GM10266 (cell line): Measurements from ENCODE around the gene DNAH7.
"Not testable (repeated sequence)": the region's sequence is repeated elsewhere in the genome, so short reads cannot be mapped to it uniquely, and the experiment has no call there.

Experiments
- DNase-seq: peaks from one replicate; pipeline ENCODE4 v3.0.0; 2012; ENCODE audit errors: extremely low spot score
- CTCF ChIP-seq: IDR thresholded peaks from 2 replicates; pipeline ENCODE4 v1.5.1; 2012; ENCODE audit warnings: mild to moderate bottlenecking, low read depth; ENCODE audit not compliant: control insufficient read depth, insufficient read depth; ENCODE audit errors: missing control alignments

Gene DNAH7

DNA sequence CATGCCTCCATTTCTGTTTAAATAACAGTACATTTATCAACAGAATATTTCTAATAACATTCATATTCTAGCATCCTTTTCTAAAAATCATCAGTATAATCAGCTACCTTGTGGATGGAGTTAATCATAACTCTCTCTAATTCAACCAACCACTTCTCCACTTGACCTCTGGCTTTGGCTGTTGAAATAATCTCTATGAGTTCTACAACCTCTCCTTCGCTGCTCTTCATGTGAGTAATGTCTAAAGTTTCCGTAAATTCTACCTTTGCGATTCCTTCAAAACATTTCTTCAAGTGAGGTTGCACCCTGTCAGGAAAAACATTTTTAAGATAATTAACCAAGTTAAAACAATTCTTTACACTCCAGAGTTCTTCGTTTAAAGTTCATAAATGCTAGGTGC is 134.2 kb downstream of the DNAH7 start:
- DNase-seq = no peak
- TF ChIP-seq CTCF = no peak

GRCh38 chr2:195929531-195929930 is 139.1 kb downstream of the DNAH7 start:
- no peak for TF ChIP-seq CTCF
- no peak for DNase-seq

GRCh38 chr2:195925120-195925519 is 143.5 kb downstream of the DNAH7 start:
- no peak for TF ChIP-seq CTCF
- no peak for DNase-seq

GRCh38 chr2:195923889-195924288 is 144.7 kb downstream of the DNAH7 start:
- no peak for DNase-seq
- no peak for TF ChIP-seq CTCF

GRCh38 chr2:195917021-195917600 is 151.5 kb downstream of the DNAH7 start:
- DNase-seq = not testable (repeated sequence)

DNA sequence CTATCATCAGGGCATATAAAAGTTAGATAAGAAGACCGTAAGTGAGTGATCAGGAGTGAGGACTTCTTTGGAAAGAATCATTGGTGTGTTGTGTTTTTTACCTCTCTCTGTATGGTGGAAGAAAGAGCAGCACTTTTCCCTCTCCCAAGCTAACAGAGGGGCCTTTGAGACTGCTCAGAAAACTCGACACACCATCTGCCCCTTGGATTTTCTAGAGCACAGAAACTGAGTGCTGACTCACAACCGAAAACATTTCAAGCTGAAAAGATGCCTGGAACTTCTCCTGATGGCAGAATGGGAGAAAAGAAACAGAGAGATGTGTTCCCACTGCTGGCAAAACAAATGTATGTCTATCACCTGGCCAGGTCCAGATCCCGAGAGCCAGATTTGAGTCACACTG is 156.6 kb downstream of the DNAH7 start:
- DNase-seq = no peak
- no peak for TF ChIP-seq CTCF

GRCh38 chr2:195910570-195910969 is 158.1 kb downstream of the DNAH7 start:
- TF ChIP-seq CTCF = no peak
- no peak for DNase-seq

DNA sequence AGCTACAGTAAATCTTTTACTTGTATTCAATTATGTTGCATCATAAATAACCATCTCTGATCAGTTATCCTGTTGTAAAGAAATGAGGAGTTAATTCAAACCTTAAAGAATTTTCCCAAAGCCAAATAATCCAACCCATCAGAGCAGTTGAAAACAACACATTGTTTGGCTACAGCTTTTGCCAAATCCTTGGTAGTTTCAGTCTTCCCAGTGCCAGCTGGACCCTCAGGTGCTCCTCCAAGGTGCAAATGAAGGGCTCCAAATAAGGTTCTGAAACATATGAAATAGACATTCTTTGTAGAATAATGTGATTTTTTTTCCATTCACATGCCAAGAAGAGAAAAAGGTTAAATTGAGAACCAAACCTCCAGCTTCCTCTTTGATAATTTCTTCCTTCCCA is 158.7 kb downstream of the DNAH7 start:
- TF ChIP-seq CTCF = no peak
- DNase-seq = no peak
